Hindlimb muscle (tissue), 1 donor: Measurements from ENCODE around the gene LIPH. TPM values are rescaled to one million over a fixed set of nuclear protein-coding genes. Genes with fewer than 3 reads are reported as not detected.

Source experiments
- DNase-seq: peaks from one replicate; pipeline ENCODE4 v3.0.0-alpha.2; 2013
- polyA plus RNA-seq: library from polyadenylated mRNA; unstranded; fragments of 120-200 nt; gene quantifications from one replicate; pipeline ENCODE4 v1.2.1, GENCODE V29; 2013; ENCODE audit not compliant: insufficient read length

The LIPH gene
- polyA plus RNA-seq, 1 donor, result 0.25 TPM

GRCh38 chr3:185539934-185540333 is 12.5 kb downstream of the LIPH start:
- DNase-seq, result no peak

DNA sequence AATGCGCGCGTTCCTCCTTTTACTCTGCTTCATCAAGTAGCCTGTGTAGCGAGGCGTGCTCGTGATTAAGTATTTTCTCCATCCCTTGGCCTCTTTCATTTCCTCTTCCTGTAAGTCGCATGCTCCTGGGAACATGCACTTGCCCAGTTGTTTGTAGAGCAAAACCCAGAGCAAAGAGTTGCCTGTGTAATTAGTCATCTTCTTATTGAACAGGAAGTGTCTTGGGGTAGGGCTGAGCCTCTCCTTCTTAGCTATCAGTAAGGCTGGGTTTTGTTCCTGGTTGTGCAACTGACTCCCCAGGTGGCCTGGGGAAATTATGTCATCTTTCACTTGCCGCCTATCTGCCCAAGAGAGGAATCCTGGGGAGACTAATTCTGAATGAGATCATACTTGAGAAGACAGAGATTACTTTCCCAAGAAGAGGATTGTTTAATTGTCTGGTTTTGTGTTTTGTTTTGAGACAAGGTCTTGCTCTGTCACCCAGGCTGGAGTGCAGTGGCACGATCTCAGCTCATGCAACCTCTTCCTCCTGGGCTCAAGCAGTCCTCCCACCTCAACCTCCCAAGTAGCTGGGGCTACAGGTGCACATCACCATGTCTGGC is 14.9 kb downstream of the LIPH start:
- DNase-seq, result peak; percentile 10

- DNase-seq, result no peak
Observed at GRCh38 chr3:185534511-185534910, 17.9 kb downstream of the LIPH start.

GRCh38 chr3:185532901-185533300 is 19.5 kb downstream of the LIPH start:
- DNase-seq, result no peak

- no peak for DNase-seq
Observed at GRCh38 chr3:185530856-185531255, 21.5 kb downstream of the LIPH start.

GRCh38 chr3:185528532-185528931 is 23.9 kb downstream of the LIPH start:
- DNase-seq, result no peak

GRCh38 chr3:185527364-185527763 is 25.0 kb downstream of the LIPH start:
- no peak for DNase-seq

DNA sequence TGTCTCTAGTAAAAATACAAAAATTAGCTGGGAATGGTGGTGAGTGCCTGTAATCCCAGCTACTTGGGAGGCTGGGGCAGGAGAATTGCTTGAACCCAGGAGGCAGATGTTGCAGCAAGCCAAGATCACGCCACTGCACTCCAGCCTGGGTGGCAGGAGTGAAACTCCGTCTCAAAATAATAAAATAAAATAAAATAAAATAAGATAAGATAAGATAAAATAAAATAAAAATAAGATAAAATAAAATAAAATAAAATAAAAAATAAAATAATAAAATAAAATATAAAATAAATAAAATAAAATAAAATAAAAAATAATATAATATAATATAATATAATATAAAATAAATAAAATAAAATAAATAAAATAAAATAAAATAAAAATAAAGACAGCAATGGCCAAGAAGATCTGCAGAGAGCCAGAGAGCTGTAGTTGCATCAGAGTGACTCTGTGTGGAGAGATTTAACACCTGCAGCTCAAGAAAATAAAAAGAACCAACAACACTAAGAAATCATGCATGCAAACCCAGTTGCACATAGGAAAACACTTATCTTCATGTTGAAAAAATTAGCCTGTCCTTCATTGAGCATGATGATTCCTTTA is 25.9 kb downstream of the LIPH start:
- no peak for DNase-seq

- DNase-seq, result no peak
Observed at GRCh38 chr3:185521349-185522138, 30.8 kb downstream of the LIPH start.

DNA sequence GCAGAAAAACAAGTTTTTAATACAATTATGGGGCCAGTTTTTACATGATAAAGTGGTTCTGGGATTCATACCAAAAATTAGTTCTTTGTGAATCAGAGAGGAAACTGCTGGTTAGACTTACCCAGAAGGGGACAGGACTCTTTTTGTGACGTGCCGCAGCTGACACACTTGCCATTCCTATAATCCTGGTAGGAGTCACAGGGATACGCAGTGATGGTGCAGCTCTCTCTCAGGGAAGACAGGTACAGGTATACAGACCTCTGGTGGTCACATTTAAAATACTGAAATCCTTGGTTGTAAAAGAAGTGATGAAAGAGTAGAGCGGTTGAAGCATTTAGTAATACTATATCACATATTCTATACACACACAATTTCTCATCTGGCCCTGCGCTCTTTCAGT is 33.4 kb downstream of the LIPH start:
- no peak for DNase-seq

GRCh38 chr3:185517387-185518130 is 34.8 kb downstream of the LIPH start:
- no peak for DNase-seq

DNA sequence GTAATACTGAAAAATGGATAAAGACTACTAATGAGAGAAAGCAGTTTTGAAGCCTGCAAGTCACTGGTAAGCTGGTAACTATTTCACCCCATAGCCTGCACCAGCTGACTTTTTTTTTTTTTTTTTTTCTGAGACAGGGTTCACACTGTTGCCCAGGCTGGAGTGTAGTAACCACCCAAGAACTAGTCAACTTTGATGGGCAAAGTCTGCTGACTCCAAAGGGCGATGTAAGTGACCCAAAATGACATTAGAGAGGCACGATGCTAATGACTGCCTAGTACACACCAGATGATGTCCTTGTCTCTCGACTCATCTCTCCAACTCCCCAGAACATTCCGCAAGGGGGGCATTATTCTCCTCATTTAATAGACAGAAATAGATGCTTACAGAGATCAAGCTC is 40.7 kb downstream of the LIPH start:
- no peak for DNase-seq

DNA sequence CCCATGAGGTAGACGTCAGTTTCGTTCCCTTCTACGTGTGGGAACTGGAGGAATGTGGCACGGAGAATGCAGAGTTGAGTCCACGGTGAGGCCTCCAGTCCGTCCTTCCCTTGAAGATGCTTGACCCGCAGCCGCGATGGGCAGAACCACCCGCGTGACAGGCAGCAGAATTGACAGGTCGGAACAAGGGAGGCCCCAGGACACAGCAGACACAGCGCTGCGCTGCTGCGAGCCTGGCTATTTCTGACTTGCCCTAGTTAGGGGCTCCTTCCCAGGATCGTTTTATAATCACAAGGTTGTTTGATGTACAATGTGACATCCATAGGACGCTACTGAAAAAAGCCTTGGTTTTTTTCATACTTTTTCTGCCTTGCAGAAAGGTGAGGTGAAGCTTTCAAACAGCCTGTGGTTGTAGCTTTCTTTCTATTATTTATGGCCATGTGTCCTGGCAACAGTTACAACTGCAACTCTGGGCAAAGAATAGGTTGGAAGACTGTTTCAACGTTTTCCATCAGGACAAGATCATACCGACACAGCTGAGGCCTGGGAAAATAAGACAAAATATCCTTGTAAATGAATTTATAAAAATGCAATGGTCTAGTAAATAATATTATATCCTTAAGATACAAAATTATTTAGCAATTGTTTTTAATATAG is 43.9 kb downstream of the LIPH start:
- no peak for DNase-seq

DNA sequence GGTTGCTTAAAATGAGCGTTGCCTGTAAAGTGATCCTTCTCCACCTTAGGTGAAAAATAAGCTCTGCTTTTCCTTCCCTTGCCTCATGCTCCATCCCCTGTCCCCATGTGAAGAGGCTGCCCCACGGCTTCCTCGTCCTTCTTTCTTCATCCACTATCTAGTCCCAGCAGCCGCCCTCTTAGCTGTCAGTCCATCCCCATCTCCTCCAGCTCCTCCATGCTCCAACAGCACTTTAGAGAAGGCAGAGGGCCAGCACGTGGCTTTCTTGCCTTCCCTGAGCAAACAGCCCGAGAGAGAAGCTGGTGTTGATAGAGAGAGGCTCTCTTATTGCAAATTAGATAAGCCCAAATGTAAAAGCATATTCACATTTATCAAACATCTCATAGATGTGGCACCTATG is 44.5 kb downstream of the LIPH start:
- no peak for DNase-seq

DNA sequence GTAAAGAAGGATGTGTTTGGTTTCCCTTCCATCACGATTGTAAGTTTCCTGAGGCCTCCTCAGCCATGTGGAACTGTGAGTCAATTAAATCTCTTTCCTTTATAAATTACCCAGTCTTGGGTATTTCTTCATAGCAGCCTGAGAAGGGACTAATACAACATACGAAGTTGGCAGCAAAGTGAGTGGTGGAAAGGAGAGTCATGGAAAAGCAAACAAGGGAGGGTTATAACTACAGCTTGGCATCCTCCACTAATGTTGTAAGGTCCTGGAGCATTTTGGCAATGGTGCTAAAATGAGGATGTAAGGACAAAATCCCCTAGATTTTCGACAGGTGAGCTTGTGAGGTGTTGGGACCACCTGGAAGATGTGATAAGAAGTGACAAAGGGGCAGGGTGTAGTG is 47.8 kb downstream of the LIPH start:
- DNase-seq, result no peak

DNA sequence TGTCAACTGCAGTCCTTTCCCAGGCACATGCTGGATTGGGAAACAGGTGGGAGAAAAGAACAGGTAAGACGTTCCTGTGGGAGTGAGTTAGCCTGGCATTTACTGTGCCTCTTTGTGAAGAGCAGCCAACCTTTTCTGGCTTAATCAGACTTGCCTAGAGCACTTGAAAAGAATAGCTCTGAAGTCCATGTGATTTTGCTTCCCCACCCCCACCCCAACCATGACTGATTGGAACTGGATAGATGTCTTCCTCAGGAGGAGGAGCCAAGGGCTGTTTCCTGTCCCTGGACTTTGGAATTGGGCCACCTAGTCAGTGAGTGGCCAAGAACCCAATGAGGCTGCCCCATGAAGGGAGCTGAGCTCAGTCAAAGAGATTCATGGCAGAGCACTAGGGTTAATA is 48.9 kb downstream of the LIPH start:
- DNase-seq, result no peak

GRCh38 chr3:185502987-185503386 is 49.4 kb downstream of the LIPH start:
- DNase-seq, result no peak

DNA sequence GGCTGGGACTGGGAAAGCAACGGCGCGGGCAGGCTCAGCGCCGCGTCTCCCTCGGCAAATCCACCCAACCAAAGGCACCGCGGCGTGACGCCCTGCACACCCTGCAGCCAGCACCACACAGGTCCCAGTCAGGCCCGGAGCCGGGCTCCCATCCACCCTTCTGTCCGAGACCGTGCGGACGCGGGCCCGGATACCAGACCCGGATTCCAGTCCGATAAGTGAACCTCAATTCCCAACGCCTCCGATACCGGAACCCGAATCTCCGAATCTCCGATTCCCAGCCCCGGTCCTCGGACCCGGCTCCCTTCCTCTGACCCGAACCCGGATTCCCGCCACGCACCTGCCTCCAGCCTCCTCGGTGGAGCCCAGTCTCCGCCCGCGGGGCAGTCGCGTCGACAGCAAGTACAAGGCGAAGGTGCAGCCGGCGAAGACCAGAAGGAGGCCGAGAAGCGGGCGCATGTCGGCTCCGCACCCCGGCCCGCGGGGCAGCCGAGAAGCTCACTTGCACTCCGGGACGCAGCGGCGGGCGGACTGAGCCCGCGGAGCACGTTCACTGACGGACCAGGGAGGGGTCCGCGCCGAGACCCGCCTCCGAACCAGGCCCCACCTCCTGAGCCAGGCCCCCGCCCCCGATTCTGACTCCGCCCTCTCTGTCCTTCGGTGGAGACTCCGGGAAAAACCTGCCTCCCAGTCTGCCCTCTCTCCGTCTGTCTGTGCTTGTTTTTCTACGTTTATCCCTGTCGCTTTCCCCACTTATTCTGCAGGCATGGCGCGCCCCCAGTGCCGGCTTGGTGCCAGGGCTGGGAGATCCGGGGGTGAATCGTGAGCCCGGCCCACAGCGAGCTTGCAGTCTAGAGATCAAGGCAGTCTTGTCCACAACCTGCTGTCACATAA is 53.6 kb downstream of the LIPH start, which contains the start of gene TMEM41A:
Gene TMEM41A (minus strand): TSS at position 533 of the 894 bp plus-strand sequence. CDS start 74 bp downstream, at position 459.
- DNase-seq, result peak; percentile 94

DNA sequence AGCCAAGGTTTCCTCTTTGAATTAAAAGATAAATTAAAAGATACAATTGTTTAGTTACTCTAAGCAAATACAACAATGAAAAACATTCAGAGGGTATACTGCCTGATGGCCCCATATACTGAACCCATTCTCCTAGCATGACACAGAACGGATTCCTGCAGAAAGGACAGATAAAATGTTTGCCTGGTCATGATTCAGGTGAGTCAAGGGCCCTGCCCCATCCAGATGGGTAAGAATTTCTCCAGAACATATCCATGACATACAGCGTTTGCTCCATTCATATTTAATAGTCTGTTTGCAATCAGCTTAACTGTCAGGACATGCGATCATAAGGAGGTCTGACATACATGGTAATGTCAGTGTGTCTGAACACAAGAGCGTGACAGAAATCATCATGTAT is 62.1 kb downstream of the LIPH start:
- no peak for DNase-seq

- DNase-seq, result no peak
Observed at GRCh38 chr3:185489462-185489861, 62.9 kb downstream of the LIPH start.

DNA sequence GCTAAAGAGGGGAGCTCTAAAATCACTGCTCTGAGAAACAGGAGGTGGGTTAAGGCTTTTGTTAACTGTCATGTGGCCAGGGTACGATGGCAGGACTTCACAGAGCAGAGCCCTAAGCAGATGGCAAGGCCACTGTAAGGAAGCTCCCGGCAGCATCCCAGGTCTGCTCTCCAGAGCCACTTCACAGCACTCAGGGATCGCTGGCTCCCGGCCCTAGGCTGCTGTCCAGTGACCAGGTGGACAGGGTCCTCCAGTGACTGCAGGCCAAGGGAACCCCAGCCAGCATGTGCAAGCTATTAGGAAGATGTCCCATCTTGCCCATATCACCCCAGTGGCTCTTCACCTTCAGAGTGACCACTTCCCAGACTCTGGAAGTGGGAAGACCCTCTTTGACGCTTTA is 63.9 kb downstream of the LIPH start:
- DNase-seq, result no peak

DNA sequence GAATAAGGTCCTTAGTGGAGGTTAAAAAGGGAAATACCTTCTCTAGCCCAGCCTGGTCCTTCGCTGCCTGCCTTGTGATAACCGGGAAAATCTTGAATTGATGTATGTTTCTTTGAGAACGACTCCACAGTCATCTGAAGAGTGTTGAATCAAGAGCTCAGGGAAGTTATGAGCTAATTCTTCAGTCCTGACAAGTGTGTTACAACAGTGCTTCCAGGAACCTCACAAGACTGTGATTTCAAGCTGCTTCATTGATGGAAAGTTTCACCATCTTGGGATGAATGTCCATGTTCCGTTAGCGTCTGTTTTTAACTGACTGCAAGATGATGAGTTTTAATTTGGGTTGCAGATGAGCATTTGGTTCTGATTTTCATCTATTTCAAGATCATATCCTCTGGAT is 66.0 kb downstream of the LIPH start:
- DNase-seq, result no peak
